Activated CD8-positive, alpha-beta memory T cell treated with anti-CD3 and anti-CD28 coated beads for 48 hours (primary cell): ENCODE data around the gene ATP8A2.
"Not testable (repeated sequence)": the region's sequence is repeated elsewhere in the genome, so short reads cannot be mapped to it uniquely, and the experiment has no call there.

Experiments
- DNase-seq, 3 experiments: peaks; one replicate each; pipeline ENCODE4 v3.0.0-alpha.2; 2020; ENCODE audit warnings: low read depth in 2 of 3, low spot score in 2 of 3

ATP8A2 gene

GRCh38 chr13:25946321-25946720 lies 574.5 kb downstream of the ATP8A2 start:
- no peak for DNase-seq

- no peak for DNase-seq
Measured at GRCh38 chr13:25948910-25949309, 577.1 kb downstream of the ATP8A2 start.

- DNase-seq, result no peak
Measured at GRCh38 chr13:25951831-25952230, 580.1 kb downstream of the ATP8A2 start.

GRCh38 chr13:25954080-25954479 lies 582.3 kb downstream of the ATP8A2 start:
- not testable (repeated sequence) for DNase-seq

GRCh38 chr13:25954943-25955342 lies 583.2 kb downstream of the ATP8A2 start:
- DNase-seq, result not testable (repeated sequence)

GRCh38 chr13:25958986-25959385 lies 587.2 kb downstream of the ATP8A2 start:
- DNase-seq, result no peak

GRCh38 chr13:25961294-25961693 lies 589.5 kb downstream of the ATP8A2 start:
- DNase-seq, result no peak

GRCh38 chr13:25963674-25964073 lies 591.9 kb downstream of the ATP8A2 start:
- no peak for DNase-seq

GRCh38 chr13:25965596-25965995 lies 593.8 kb downstream of the ATP8A2 start:
- DNase-seq, result no peak

- DNase-seq, result no peak
Measured at GRCh38 chr13:25966086-25966485, 594.3 kb downstream of the ATP8A2 start.

- no peak for DNase-seq
Measured at GRCh38 chr13:25967144-25967543, 595.4 kb downstream of the ATP8A2 start.

- DNase-seq, result no peak
Measured at GRCh38 chr13:25971047-25971446, 599.3 kb downstream of the ATP8A2 start.

- DNase-seq, result no peak
Measured at GRCh38 chr13:25971459-25972145, 599.8 kb downstream of the ATP8A2 start.

- no peak for DNase-seq
Measured at GRCh38 chr13:25973085-25973484, 601.3 kb downstream of the ATP8A2 start.

- DNase-seq, result no peak
Measured at GRCh38 chr13:25973576-25973975, 601.8 kb downstream of the ATP8A2 start.

GRCh38 chr13:25977216-25977615 lies 605.4 kb downstream of the ATP8A2 start:
- no peak for DNase-seq

- no peak for DNase-seq
Measured at GRCh38 chr13:25977671-25978070, 605.9 kb downstream of the ATP8A2 start.

- DNase-seq, result no peak
Measured at GRCh38 chr13:25978961-25979360, 607.2 kb downstream of the ATP8A2 start.

GRCh38 chr13:25979371-25979770 lies 607.6 kb downstream of the ATP8A2 start:
- DNase-seq, result no peak

GRCh38 chr13:25980255-25980654 lies 608.5 kb downstream of the ATP8A2 start:
- no peak for DNase-seq

GRCh38 chr13:25981060-25981459 lies 609.3 kb downstream of the ATP8A2 start:
- no peak for DNase-seq

GRCh38 chr13:25982907-25983306 lies 611.1 kb downstream of the ATP8A2 start:
- no peak for DNase-seq

- no peak for DNase-seq
Measured at GRCh38 chr13:25987987-25988386, 616.2 kb downstream of the ATP8A2 start.
